GM12878 (cell line): ENCODE measurements around the gene RTEL1. TPM values are rescaled to one million over a fixed set of nuclear protein-coding genes. Genes with fewer than 3 reads are reported as not detected.

Experiments
- ATAC-seq: fragments of 200-7000 bp; cut with Tn5 transposase; 3 replicates; pipeline ENCODE4 v1.9.1; 2020; ENCODE audit warnings: mild to moderate bottlenecking, moderate library complexity
- BruUV-seq: library from RNA; stranded (reverse); fragments of 400-500 nt; replicated peaks from 2 replicates; lab custom pipeline; 2021; lab: Mats Ljungman, UMichigan
- CTCF ChIA-PET: fragments of 300-600 bp; sonication (Branson Sonifier 250); formaldehyde crosslinking; extraction: SDS; loops from one replicate; lab custom pipeline; 2021; ENCODE audit warnings: inconsistent platforms; lab: Yijun Ruan, JAX
- POLR2A ChIA-PET: fragments of 350-600 bp; formaldehyde crosslinking; extraction: SDS; loops from one replicate; lab custom pipeline; 2021; ENCODE audit warnings: inconsistent platforms; lab: Charles Lee
- RAD21 ChIA-PET: fragments of 300-600 bp; sonication (Branson Sonifier 250); formaldehyde crosslinking; loops from one replicate; lab custom pipeline; 2023; ENCODE audit warnings: antibody characterized with exemption; ENCODE audit not compliant: unreplicated experiment; lab: Charles Lee
- SMC1A ChIA-PET: fragments of 300-600 bp; sonication (Branson Sonifier 250); formaldehyde crosslinking; loops from one replicate; lab custom pipeline; 2023; ENCODE audit not compliant: unreplicated experiment, uncharacterized antibody; lab: Charles Lee
- DNase-seq: peaks from one replicate; pipeline ENCODE4 v3.0.0-alpha.2; 2011; ENCODE audit warnings: low read depth, low spot score
- FAIRE-seq: peaks from 3 replicates; lab custom pipeline; 2011; peaks lifted over from hg19 to GRCh38; lab: Jason Lieb, UNC
- H2AFZ ChIP-seq: 2 replicates; pipeline ENCODE4 v1.6.0; 2011; ENCODE audit warnings: low read depth, low read length, control low read depth; ENCODE audit not compliant: control insufficient read depth
- H3K27ac ChIP-seq: 2 replicates; pipeline ENCODE4 v1.5.1; 2011; ENCODE audit warnings: control low read depth; ENCODE audit not compliant: control insufficient read depth, insufficient read depth
- H3K27me3 ChIP-seq, 2 experiments: replicated peaks in 1 of 2; 2 replicates each; pipeline versions ENCODE4 v1.6.0 to v1.6.1; 2011; ENCODE audit warnings: low read length in 1 of 2; ENCODE audit not compliant: control insufficient read depth in 2 of 2, insufficient read depth in 2 of 2
- H3K36me3 ChIP-seq, 2 experiments: 2 replicates each; pipeline ENCODE4 v1.5.1; 2011; ENCODE audit warnings: low read length in 1 of 2; ENCODE audit not compliant: control insufficient read depth in 2 of 2, insufficient read depth in 2 of 2
- H3K4me1 ChIP-seq: 2 replicates; pipeline ENCODE4 v1.6.1; 2011; ENCODE audit warnings: mild to moderate bottlenecking, low read length, moderate library complexity, mixed read lengths; ENCODE audit not compliant: control insufficient read depth, insufficient read depth
- H3K4me2 ChIP-seq: 2 replicates; pipeline ENCODE4 v1.6.0; 2011; ENCODE audit warnings: control low read depth; ENCODE audit not compliant: control insufficient read depth, insufficient read depth
- H3K4me3 ChIP-seq: fragments of 200-600 bp; sonication (generic); 2 replicates; pipeline ENCODE4 v1.5.1; 2016
- H3K79me2 ChIP-seq: 2 replicates; pipeline ENCODE4 v1.6.0; 2011; ENCODE audit warnings: low read length; ENCODE audit not compliant: control insufficient read depth, insufficient read depth
- H3K9ac ChIP-seq: 2 replicates; pipeline ENCODE4 v1.8.0; 2011; ENCODE audit warnings: low read length, control low read depth, mixed read lengths; ENCODE audit not compliant: control insufficient read depth, insufficient read depth
- H3K9me3 ChIP-seq: replicated peaks from 3 replicates; pipeline ENCODE4 v1.5.1; 2011; ENCODE audit warnings: mild to moderate bottlenecking, low read length; ENCODE audit not compliant: control insufficient read depth, insufficient read depth
- H4K20me1 ChIP-seq: 2 replicates; pipeline ENCODE4 v1.6.0; 2011; ENCODE audit not compliant: control insufficient read depth, insufficient read depth
- ASH2L ChIP-seq: fragments of 300-600, 200-600 bp; sonication (generic); IDR thresholded peaks from 2 replicates; pipeline ENCODE4 v1.6.1; 2017; ENCODE audit warnings: low read depth, mild to moderate bottlenecking, borderline replicate concordance
- BRCA1 ChIP-seq: IDR thresholded peaks from 2 replicates; pipeline ENCODE4 v1.6.1; 2011; ENCODE audit warnings: low read depth, low read length, improper control_type of control experiment
- CHD1 ChIP-seq: IDR thresholded peaks from 2 replicates; pipeline ENCODE4 v1.6.1; 2012; ENCODE audit warnings: low read depth, low read length, improper control_type of control experiment
- EGR1 ChIP-seq, 2 experiments: IDR thresholded peaks; 1 replicate in 1 of 2; 2 replicates in 1 of 2; pipeline ENCODE4 v1.6.1; 2011 to 2012; ENCODE audit warnings: low read depth in 2 of 2, low read length in 2 of 2, borderline replicate concordance in 1 of 2, mild to moderate bottlenecking in 1 of 2, moderate library complexity in 1 of 2
- ETV6 ChIP-seq, 2 experiments: fragments of 450-650 bp in 1 of 2; IDR thresholded peaks in 1 of 2; conservative IDR thresholded peaks in 1 of 2; 2 replicates each; pipeline ENCODE4 v1.6.1; 2014; ENCODE audit warnings: antibody characterized with exemption in 1 of 2, borderline replicate concordance in 1 of 2, low read depth in 1 of 2, mild to moderate bottlenecking in 1 of 2, moderate library complexity in 1 of 2
- IRF5 ChIP-seq: fragments of 450-650 bp; IDR thresholded peaks from 2 replicates; pipeline ENCODE4 v1.6.1; 2017; ENCODE audit warnings: borderline replicate concordance
- MYC ChIP-seq: IDR thresholded peaks from 2 replicates; pipeline ENCODE4 v1.6.1; 2011; ENCODE audit warnings: mild to moderate bottlenecking, low read length, moderate library complexity, inconsistent platforms; ENCODE audit not compliant: insufficient read depth, insufficient replicate concordance, insufficient read length, severe bottlenecking
- NFIC ChIP-seq: IDR thresholded peaks from 2 replicates; pipeline ENCODE4 v1.6.1; 2012; ENCODE audit warnings: low read depth, mild to moderate bottlenecking, inconsistent platforms, low read length, moderate library complexity
- POLR2AphosphoS5 ChIP-seq: IDR thresholded peaks from 2 replicates; pipeline ENCODE4 v1.6.1; 2011; ENCODE audit warnings: mild to moderate bottlenecking, low read length, inconsistent platforms
- RAD21 ChIP-seq: IDR thresholded peaks from 2 replicates; pipeline ENCODE4 v1.6.1; 2011; ENCODE audit warnings: mild to moderate bottlenecking, low read depth, low read length, moderate library complexity; ENCODE audit not compliant: insufficient read depth
- RFX5 ChIP-seq: IDR thresholded peaks from 2 replicates; pipeline ENCODE4 v1.6.1; 2011; ENCODE audit warnings: low read depth, low read length, improper control_type of control experiment
- SMAD5 ChIP-seq: IDR thresholded peaks from 2 replicates; pipeline ENCODE4 v1.6.1; 2016; ENCODE audit warnings: antibody characterized with exemption, low read depth
- SP1 ChIP-seq: IDR thresholded peaks from one replicate; pipeline ENCODE4 v1.6.1; 2011; ENCODE audit warnings: low read depth, low read length
- SRF ChIP-seq, 2 experiments: IDR thresholded peaks; 2 replicates each; pipeline ENCODE4 v1.6.1; 2011; ENCODE audit warnings: low read depth in 2 of 2, low read length in 2 of 2, mild to moderate bottlenecking in 1 of 2, moderate library complexity in 1 of 2
- STAT3 ChIP-seq: IDR thresholded peaks from 2 replicates; pipeline ENCODE4 v1.6.1; 2011; ENCODE audit warnings: low read depth, low read length, improper control_type of control experiment
- WGBS: methylation state at CpG from one replicate; pipeline ENCODE4 v1.1.6; 2016; ENCODE audit warnings: low lambda C conversion rate; ENCODE audit not compliant: insufficient replicate concordance, insufficient coverage; ENCODE audit errors: missing lambda C conversion rate; 5-methylcytosine and 5-hydroxymethylcytosine counted together
- in situ Hi-C: fragments of 300-500 bp; cut with MboI; formaldehyde crosslinking; loops from 9 replicates; pipeline ENCODE4 v1.14.3; 2018; ENCODE audit warnings: mixed read lengths
- intact Hi-C: fragments of 100-400 bp; cut with micrococcal nuclease; formaldehyde crosslinking; loops from one replicate; pipeline ENCODE4 v1.14.2; 2022; ENCODE audit not compliant: unreplicated experiment
- polyA plus RNA-seq, 11 experiments: library from polyadenylated mRNA; depleted of rRNA in 4 of 11; unstranded in 6 of 11; stranded (reverse) in 5 of 11; fragments of >200 nt; fragmentation: Nextera tagmentation in 4 of 11; fragmentation: Illumina TruSeq in 1 of 11; extraction: Ambion mirVana in 4 of 11; extraction: Trizol in 1 of 11; gene quantifications; 1 replicate in 1 of 11; 2 replicates in 10 of 11; pipeline versions ENCODE4 v1.2.1 to v1.2.3, GENCODE V29; 2011 to 2016; ENCODE audit warnings: inconsistent platforms in 2 of 11, missing spikeins in 2 of 11, low read depth in 1 of 11
- total RNA-seq, 4 experiments: library from RNA; depleted of rRNA in 3 of 4; stranded (reverse); fragments of >200 nt in 3 of 4; fragmentation: Illumina TruSeq in 1 of 4; extraction: Trizol in 1 of 4; gene quantifications; 2 replicates each; pipeline versions ENCODE4 v1.2.1 to v1.2.3, GENCODE V29; 2013 to 2021
- TF ChIP-seq, protein P1 (sequence below): fragments of 150-350 bp; IDR thresholded peaks from 2 replicates; pipeline ENCODE4 v1.6.1; 2016; ENCODE audit warnings: low read depth, low read length

Gene RTEL1
- total and polyA plus RNA-seq, 10 of the 15 experiments (the other 5 are each of a cell fraction or from before 2014, with no cell fraction given), result 0.40 to 37.2 (median 15.6) TPM; not detected in 1

GRCh38 chr20:63681609-63682142 is 23.6 kb downstream of the RTEL1 start (continued):
- TF ChIP-seq ASH2L, result no peak
- TF ChIP-seq IRF5, result no peak
- no peak for TF ChIP-seq NFIC
- TF ChIP-seq MYC, result no peak
- no peak for TF ChIP-seq BRCA1

GRCh38 chr20:63682384-63683139 is 24.4 kb downstream of the RTEL1 start:
- intact Hi-C loops (no loop called here), in situ Hi-C loops (no loop called here)
- ChIA-PET POLR2A (no interaction called here), RAD21 (no interaction called here), SMC1A (no interaction called here), CTCF (no interaction called here)
- 82% methylated on average over 22 of the region's 22 CpGs for WGBS
- BruUV-seq, result no TSS peak
- Histone ChIP-seq H4K20me1 (no peaks in the 10 kb centered on the region), H3K27me3 (no peaks in the 10 kb centered on the region), H3K79me2 (no peaks in the 10 kb centered on the region), H3K36me3 (peaks cover 0 to 1% of the 10 kb centered on the region in 2 experiments; a peak in 2 of 4 replicates), H3K4me1 (no peaks in the 10 kb centered on the region), H2AFZ (no peak overlapping the region), H3K27ac (no peak overlapping the region), H3K9ac (no peak overlapping the region), H3K4me3 (no peak overlapping the region), H3K4me2 (no peak overlapping the region), H3K9me3 (no peaks in the 10 kb centered on the region)
- DNase-seq (no peak), FAIRE-seq (no peak), ATAC-seq (no peak; the same call in 2 of the 3 replicates)
- TF ChIP-seq NFIC (no peak), SMAD5 (no peak), SRF (IDR thresholded peaks at IDR 0.05; ENCODE audit: low read depth in 2 of 2, low read length in 2 of 2) (no peak), RAD21 (no peak), STAT3 (no peak), POLR2AphosphoS5 (no peak), EGR1 (IDR thresholded peaks at IDR 0.05; ENCODE audit: borderline replicate concordance in 1 of 2, low read depth in 2 of 2, low read length in 2 of 2) (no peak), RFX5 (no peak), ETV6 (conservative IDR thresholded peaks at IDR 0.05 in 1 of 2, IDR thresholded peaks at IDR 0.05 in 1 of 2; ENCODE audit: borderline replicate concordance in 1 of 2, low read depth in 1 of 2) (no peak), SP1 (no peak), CHD1 (no peak)
- TF ChIP-seq, protein P1, sequence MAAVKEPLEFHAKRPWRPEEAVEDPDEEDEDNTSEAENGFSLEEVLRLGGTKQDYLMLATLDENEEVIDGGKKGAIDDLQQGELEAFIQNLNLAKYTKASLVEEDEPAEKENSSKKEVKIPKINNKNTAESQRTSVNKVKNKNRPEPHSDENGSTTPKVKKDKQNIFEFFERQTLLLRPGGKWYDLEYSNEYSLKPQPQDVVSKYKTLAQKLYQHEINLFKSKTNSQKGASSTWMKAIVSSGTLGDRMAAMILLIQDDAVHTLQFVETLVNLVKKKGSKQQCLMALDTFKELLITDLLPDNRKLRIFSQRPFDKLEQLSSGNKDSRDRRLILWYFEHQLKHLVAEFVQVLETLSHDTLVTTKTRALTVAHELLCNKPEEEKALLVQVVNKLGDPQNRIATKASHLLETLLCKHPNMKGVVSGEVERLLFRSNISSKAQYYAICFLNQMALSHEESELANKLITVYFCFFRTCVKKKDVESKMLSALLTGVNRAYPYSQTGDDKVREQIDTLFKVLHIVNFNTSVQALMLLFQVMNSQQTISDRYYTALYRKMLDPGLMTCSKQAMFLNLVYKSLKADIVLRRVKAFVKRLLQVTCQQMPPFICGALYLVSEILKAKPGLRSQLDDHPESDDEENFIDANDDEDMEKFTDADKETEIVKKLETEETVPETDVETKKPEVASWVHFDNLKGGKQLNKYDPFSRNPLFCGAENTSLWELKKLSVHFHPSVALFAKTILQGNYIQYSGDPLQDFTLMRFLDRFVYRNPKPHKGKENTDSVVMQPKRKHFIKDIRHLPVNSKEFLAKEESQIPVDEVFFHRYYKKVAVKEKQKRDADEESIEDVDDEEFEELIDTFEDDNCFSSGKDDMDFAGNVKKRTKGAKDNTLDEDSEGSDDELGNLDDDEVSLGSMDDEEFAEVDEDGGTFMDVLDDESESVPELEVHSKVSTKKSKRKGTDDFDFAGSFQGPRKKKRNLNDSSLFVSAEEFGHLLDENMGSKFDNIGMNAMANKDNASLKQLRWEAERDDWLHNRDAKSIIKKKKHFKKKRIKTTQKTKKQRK, result no peak
